ENCODE data around the gene DNAJC17. TPM values are rescaled to one million over a fixed set of nuclear protein-coding genes. Genes with fewer than 3 reads are reported as not detected.
A peak's percentile ranks its signal among the peaks of the same experiment; 100 is the strongest.

The DNAJC17 gene, protein sequence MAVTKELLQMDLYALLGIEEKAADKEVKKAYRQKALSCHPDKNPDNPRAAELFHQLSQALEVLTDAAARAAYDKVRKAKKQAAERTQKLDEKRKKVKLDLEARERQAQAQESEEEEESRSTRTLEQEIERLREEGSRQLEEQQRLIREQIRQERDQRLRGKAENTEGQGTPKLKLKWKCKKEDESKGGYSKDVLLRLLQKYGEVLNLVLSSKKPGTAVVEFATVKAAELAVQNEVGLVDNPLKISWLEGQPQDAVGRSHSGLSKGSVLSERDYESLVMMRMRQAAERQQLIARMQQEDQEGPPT
- total RNA-seq (10 to 100 TPM; 37.6 to 38.4 TPM), polyA plus RNA-seq (10 to 100 TPM; 17.5 to 37.5 (median 31.3) TPM), total RNA-seq (22.3 to 33.1 (median 27.7) reads per million in 6 experiments)

DNA sequence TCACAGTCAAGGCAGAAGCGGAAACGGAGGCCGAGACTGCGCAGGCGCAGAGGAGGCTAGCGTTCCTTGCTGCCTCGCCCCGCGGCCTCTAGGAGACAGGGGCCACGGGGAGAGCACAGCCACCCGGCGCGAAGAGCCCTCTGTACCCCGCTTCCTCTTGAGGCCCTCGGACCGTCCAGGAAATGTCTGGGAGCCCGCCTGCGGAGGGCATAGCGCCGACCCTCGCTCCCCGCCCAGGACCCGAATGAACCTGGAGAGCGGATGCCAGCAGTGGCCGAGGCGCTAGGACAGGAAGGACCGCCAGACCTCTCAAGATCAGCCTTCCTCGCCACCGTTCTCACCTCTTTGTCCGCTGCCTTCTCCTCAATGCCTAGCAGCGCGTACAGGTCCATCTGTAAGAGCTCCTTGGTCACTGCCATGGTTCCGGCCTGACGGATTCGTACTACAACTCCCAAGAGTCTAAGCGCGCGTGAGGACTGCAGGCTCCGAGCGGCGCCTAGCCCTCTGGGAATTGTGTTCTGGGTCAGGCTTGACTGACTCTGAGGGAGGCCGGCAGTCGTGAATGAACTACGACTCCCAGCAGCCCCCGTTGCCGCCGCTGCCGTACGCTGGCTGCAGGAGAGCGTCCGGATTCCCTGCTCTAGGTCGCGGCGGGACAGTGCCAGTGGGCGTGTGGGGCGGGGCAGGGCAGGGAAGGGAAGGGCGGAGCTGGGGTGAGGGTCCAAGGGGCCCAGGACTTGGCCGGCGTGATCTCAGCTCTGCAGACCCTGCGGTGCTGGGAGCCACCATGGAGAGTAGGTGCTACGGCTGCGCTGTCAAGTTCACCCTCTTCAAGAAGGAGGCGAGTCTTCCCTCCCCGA, at the start of gene DNAJC17, which contains the start of gene ZFYVE19:
DNAJC17 (minus strand) TSS at position 446 of the 860 bp plus-strand sequence; CDS start at position 419, 27 bp downstream.
ZFYVE19 (plus strand) TSS at position 62 of the 860 bp plus-strand sequence; CDS start at position 563, 501 bp downstream.
- DNase-seq, result peak; percentile 88 to 96 (median 92)
- Mint-ChIP-seq H3K27ac (peak within 1 kb of the TSS; percentile 94 to 99 (median 98)), H3K4me3 (peak within 1 kb of the TSS; percentile 89 to 100 (median 99)), H3K36me3 (peaks cover 0 to 21% (median 7%) of the 10 kb centered on the region in 3 donors), H3K4me1 (peaks cover 13 to 32% (median 32%) of the 10 kb centered on the region in 4 donors), H3K9me3 (no peaks in the 10 kb centered on the region), H3K27me3 (no peaks in the 10 kb centered on the region)
- POLR2A ChIA-PET, result interaction anchor here (0.6 to 2.2 kb wide), 6 partner anchors 8 to 525 kb away, joined by 3 to 24 read pairs (median 3); partner anchors contain the start of genes NUSAP1, OIP5, RAD51 and RPUSD2
- peak; percentile 96 to 98 for ATAC-seq

DNA sequence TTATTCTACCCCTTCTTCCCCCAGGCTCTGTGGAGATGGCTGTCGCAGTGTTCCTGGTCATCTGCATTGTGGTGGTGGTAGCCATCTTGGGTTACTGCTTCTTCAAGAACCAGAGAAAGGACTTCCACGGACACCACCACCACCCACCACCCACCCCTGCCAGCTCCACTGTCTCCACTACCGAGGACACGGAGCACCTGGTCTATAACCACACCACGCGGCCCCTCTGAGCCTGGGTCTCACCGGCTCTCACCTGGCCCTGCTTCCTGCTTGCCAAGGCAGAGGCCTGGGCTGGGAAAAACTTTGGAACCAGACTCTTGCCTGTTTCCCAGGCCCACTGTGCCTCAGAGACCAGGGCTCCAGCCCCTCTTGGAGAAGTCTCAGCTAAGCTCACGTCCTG, 49.5 kb upstream of the DNAJC17 start:
- POLR2A ChIA-PET, result interaction anchor here (1.1 to 3.9 kb wide), 2 partner anchors 37 to 48 kb away, joined by 3 to 49 read pairs; partner anchors contain the start of gene VPS18
- H3K27me3 Mint-ChIP-seq, result peaks cover 0 to 5% (median 0%) of the 10 kb centered on the region in 5 donors

DNA sequence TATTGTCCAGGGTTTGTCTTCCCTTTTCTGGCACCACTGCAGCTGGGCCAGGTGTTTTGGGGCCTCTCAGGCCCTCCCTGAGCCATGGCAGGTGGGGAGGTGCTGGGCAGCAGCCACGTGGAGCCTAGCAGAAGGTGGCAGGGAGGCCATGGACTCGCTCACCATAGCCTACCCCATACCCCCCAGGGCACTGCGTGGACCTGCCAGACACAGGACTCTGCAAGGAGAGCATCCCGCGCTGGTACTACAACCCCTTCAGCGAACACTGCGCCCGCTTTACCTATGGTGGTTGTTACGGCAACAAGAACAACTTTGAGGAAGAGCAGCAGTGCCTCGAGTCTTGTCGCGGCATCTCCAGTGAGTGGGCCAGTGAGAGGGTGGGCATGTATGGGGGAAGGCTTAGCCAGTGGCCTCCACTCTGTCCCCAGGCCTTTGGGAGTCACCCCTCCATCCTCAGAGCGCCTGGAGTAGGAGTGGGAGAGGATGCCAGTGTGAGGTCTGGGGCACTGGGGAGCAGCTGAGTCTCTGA, 48.5 kb upstream of the DNAJC17 start:
- DNase-seq (no peak), ATAC-seq (no peak)
- H3K4me1 Mint-ChIP-seq, result peaks cover 6 to 15% (median 11%) of the 10 kb centered on the region in 4 donors
- peaks cover 0 to 5% (median 0%) of the 10 kb centered on the region in 5 donors for H3K27me3 Mint-ChIP-seq
- H3K36me3 Mint-ChIP-seq, result no peaks in the 10 kb centered on the region
- no peak overlapping the region for H3K4me3 Mint-ChIP-seq
- H3K27ac Mint-ChIP-seq, result peak overlapping the region in 1 of 10 donors; percentile 7
- POLR2A ChIA-PET, result no interaction called here
- H3K9me3 Mint-ChIP-seq, result no peaks in the 10 kb centered on the region

More for the DNA sequence above, 49.5 kb upstream of the DNAJC17 start:
- no peak overlapping the region for H3K4me3 Mint-ChIP-seq
- DNase-seq (no peak), ATAC-seq (no peak)
- H3K9me3 Mint-ChIP-seq, result no peaks in the 10 kb centered on the region
- H3K4me1 Mint-ChIP-seq, result peaks cover 6 to 15% (median 11%) of the 10 kb centered on the region in 4 donors
- no peak overlapping the region for H3K27ac Mint-ChIP-seq
- no peaks in the 10 kb centered on the region for H3K36me3 Mint-ChIP-seq

DNA sequence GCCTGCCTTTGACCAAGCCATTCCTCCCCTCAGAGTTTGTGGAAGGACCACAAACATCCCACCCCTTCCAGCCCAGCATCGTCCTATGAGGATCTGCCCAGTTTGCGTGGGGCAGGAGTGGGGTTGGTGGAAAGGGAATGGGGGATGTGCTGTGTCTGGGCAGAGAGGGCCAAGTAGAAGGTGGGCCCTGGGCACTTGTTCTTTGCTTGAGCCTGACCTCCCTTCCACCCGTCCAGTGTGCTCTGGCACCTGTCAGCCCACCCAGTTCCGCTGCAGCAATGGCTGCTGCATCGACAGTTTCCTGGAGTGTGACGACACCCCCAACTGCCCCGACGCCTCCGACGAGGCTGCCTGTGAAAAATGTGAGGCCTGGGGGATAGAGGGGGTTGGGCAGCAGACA, 46.9 kb upstream of the DNAJC17 start:
- no peak for DNase-seq
- Mint-ChIP-seq H3K27ac (no peak overlapping the region), H3K4me1 (peaks cover 3 to 11% (median 6%) of the 10 kb centered on the region in 4 donors), H3K9me3 (no peaks in the 10 kb centered on the region), H3K4me3 (no peak overlapping the region), H3K36me3 (no peaks in the 10 kb centered on the region), H3K27me3 (peaks cover 0 to 5% (median 0%) of the 10 kb centered on the region in 5 donors)
- ATAC-seq, result no peak
- POLR2A ChIA-PET, result no interaction called here

DNA sequence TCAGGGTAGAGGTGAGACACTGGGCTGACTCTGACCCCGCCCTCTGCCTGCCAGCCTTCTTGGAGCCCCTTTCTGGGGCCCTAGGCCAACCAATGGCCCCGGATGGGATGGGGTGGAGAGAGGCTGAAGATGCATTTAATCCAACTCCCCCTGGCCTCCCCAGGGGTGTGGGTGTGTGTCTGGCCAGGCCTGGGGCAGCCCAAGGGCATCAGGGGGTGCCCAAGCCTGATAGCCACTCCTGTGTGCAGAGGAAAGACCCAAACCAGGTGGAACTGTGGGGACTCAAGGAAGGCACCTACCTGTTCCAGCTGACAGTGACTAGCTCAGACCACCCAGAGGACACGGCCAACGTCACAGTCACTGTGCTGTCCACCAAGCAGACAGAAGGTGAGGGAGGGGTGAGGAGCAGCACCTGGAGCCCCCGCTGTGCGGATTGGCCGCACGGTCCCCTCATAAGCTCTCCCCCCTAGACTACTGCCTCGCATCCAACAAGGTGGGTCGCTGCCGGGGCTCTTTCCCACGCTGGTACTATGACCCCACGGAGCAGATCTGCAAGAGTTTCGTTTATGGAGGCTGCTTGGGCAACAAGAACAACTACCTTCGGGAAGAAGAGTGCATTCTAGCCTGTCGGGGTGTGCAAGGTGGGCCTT, 46.1 kb upstream of the DNAJC17 start:
- no peak overlapping the region for H3K27ac Mint-ChIP-seq
- H3K9me3 Mint-ChIP-seq, result no peaks in the 10 kb centered on the region
- POLR2A ChIA-PET, result no interaction called here
- ATAC-seq (no peak), DNase-seq (no peak)
- H3K4me1 Mint-ChIP-seq, result peaks cover 0 to 6% (median 2%) of the 10 kb centered on the region in 4 donors
- H3K4me3 Mint-ChIP-seq, result no peak overlapping the region
- H3K27me3 Mint-ChIP-seq, result peaks cover 0 to 5% (median 0%) of the 10 kb centered on the region in 5 donors
- H3K36me3 Mint-ChIP-seq, result no peaks in the 10 kb centered on the region

DNA sequence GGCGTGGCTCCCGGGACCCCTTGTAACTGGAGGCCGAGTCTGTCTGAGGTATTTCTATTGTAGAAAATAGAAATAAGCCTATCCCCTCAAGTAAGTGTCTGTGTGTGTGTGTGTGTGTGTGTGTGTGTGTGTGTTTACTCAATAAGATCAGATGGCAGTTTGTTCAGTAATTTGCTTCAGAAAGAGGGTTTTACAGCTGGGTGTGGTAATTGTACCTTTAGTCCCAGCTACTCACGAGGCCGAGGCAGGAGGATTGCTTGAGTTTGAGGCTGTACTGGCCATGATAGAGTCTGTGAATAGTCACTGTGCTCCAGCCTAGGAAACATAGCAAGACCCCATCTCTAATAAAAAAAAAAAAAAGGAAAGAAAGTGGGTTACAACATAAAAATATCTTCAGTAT, 45.3 kb upstream of the DNAJC17 start:
- no peak overlapping the region for H3K4me3 Mint-ChIP-seq
- DNase-seq (no peak), ATAC-seq (no peak)
- H3K9me3 Mint-ChIP-seq, result no peaks in the 10 kb centered on the region
- H3K27me3 Mint-ChIP-seq, result peaks cover 0 to 5% (median 0%) of the 10 kb centered on the region in 5 donors
- no peaks in the 10 kb centered on the region for H3K36me3 Mint-ChIP-seq
- POLR2A ChIA-PET, result no interaction called here
- H3K4me1 Mint-ChIP-seq, result peaks cover 2 to 7% (median 4%) of the 10 kb centered on the region in 4 donors
- H3K27ac Mint-ChIP-seq, result no peak overlapping the region

DNA sequence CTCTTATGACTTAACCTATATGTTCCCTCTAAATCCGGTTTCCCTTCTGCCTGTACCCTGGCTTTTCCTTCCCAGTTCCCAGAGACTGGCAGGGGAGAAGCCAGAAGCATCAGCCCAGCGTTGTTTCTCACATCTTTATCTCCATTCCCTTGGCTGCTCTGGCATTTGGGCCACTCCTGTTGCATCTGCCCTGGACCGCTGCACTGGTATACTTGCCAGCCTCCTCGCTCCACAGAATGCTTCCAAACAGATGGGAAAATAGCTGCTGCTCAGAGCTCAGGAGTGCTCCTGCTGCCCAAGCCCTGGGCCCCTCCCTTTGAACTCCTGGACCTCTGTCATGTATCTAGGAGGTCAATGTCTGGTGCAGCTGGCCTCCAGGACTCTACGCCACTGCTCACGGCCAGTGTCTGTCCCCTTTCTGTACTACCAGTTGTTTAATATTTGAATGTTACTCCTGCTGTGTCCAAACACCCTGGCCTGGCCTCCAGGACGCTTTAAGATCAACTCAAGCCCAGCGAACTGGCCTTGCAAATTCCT, 43.4 kb upstream of the DNAJC17 start:
- Mint-ChIP-seq H3K4me3 (no peak overlapping the region), H3K27me3 (peaks cover 0 to 5% (median 0%) of the 10 kb centered on the region in 5 donors), H3K4me1 (peaks cover 2 to 23% (median 9%) of the 10 kb centered on the region in 4 donors), H3K36me3 (no peaks in the 10 kb centered on the region), H3K9me3 (no peaks in the 10 kb centered on the region), H3K27ac (peak overlapping the region in 1 of 10 donors; percentile 85)
- POLR2A ChIA-PET, result no interaction called here
- no peak for ATAC-seq
- DNase-seq, result no peak

DNA sequence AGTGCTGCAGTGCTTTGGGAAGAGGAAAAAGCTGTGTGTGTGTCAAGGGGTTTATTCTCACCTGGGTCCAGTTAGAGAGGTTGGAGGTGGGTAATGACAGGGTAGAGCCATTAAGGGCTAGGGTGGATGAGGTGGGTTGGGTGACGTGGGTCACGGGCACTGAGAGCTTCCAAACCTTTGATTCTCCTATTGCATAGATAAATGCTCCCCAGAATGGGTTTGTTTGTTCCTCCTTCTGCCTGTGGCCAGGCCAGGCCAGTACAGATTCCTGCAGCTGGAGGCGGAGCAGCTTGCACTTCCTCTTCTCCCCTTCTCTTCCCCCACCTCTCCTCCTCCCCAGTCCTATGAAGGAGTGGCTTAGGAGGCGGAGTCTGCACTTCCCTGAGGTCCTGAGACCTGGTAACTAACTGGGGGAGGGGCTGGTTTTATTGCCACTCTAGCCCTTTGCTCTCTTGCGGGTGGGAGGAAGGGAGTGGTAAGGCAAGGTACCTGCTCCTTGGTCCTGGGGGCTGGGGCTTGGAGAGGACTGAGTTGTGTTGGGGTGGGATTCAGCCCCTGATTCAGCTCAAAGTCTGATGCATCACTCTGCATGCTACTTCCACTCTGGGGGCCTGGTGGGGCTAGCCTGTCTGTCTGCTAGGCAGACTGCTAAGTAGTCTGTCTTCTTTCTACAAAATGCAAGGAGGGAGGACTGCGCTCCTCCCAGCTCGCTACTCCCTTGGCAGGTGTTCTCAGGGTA, 40.1 kb upstream of the DNAJC17 start:
- Mint-ChIP-seq H3K36me3 (no peaks in the 10 kb centered on the region), H3K27me3 (peaks cover 3 to 16% (median 9%) of the 10 kb centered on the region in 5 donors)

DNA sequence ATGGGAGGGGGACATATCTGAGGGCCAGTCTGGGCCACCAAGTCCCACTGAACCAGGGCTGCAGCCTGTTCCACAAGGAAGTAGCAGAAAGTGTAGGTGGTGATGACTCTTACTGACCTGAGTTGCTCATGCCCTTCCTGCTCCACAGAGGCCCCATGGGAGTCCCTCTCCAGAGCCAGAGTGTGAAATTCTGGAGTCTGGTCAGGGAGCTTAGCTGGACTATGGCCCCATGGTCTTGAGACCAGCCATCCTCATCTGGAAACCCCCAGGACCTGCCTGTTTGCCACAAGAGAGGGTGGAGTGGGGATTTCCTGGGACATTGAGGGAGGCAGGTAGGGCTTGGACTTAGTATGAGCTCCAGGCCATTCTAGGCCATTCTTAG, 39.6 kb upstream of the DNAJC17 start:
- Mint-ChIP-seq H3K4me3 (peak overlapping the region in 1 of 10 donors; percentile 13), H3K27me3 (peaks cover 3 to 16% (median 9%) of the 10 kb centered on the region in 5 donors), H3K4me1 (peaks cover 9 to 37% (median 16%) of the 10 kb centered on the region in 4 donors), H3K36me3 (no peaks in the 10 kb centered on the region), H3K9me3 (no peaks in the 10 kb centered on the region), H3K27ac (peak overlapping the region in 3 of 10 donors; percentile 20 to 64 (median 53))
- no peak for ATAC-seq
- POLR2A ChIA-PET, result no interaction called here
- no peak for DNase-seq

More for the DNA sequence above, 40.1 kb upstream of the DNAJC17 start:
- no peak for DNase-seq
- no peak for ATAC-seq
- peak overlapping the region in 3 of 10 donors; percentile 13 to 39 (median 34) for H3K4me3 Mint-ChIP-seq
- H3K27ac Mint-ChIP-seq, result peak overlapping the region in 5 of 10 donors; percentile 15 to 64 (median 34)
- H3K4me1 Mint-ChIP-seq, result peaks cover 9 to 37% (median 16%) of the 10 kb centered on the region in 4 donors
- POLR2A ChIA-PET, result no interaction called here
- no peaks in the 10 kb centered on the region for H3K9me3 Mint-ChIP-seq

DNA sequence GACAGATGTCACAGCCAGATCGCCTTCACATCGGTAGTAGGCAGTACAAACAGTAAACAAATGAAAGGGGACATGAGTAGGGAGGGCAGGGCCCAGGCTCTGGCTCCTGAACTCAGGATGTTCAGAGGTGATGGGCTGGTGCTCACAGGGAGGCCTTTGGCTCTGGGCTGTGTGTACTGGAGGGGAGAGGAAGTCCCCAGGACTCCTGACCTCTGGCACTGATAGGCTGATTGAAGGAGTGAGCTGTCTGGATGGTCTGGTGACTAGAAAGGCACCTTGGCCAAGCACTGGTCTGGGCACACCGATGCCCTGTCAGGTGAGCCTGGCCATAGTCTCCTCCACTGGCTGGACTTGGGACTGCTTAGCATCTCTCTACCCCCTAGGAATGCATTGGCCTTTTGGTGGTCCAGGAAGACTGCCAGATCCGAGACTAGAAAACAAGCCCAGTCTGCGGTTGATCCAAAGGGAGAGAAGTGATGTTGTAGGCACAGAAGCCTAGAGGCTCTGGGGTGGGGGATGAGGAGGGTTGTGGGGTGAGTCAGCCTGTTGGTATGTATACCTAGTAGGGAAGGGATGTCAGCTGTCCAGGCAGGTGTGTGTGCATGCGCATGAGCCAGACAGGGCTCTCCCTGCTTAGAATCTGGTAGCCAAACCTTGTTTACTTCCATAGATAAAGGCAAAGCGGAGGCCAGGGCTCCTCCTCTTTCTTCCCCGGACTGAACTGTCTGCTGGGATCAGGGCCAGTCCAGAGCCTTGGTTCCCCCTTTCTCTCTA, 38.4 kb upstream of the DNAJC17 start:
- Mint-ChIP-seq H3K4me3 (peak overlapping the region in 7 of 10 donors; percentile 13 to 50 (median 32)), H3K27ac (no peak overlapping the region), H3K27me3 (peaks cover 3 to 16% (median 9%) of the 10 kb centered on the region in 5 donors), H3K9me3 (no peaks in the 10 kb centered on the region), H3K36me3 (no peaks in the 10 kb centered on the region), H3K4me1 (peaks cover 9 to 37% (median 16%) of the 10 kb centered on the region in 4 donors)
- ATAC-seq (no peak), DNase-seq (no peak)
- POLR2A ChIA-PET, result no interaction called here

Measured in naive thymus-derived CD8-positive, alpha-beta T cell (primary cell).